Chondrocyte (in vitro differentiated cells): ENCODE measurements around the gene ZNF521. TPM values are rescaled to one million over a fixed set of nuclear protein-coding genes. Genes with fewer than 3 reads are reported as not detected.

ENCODE experiments used
- DNase-seq: peaks from one replicate; pipeline ENCODE4 v3.0.0; 2021; ENCODE audit warnings: mixed read lengths, low spot score
- H3K27ac Mint-ChIP-seq: one replicate; pipeline ENCODE4 v1.8.0; 2021; ENCODE audit warnings: mild to moderate bottlenecking, moderate library complexity, mixed read lengths; ENCODE audit not compliant: unreplicated experiment
- H3K27me3 Mint-ChIP-seq: 2 replicates; pipeline ENCODE4 v1.8.0; 2021; ENCODE audit warnings: low read depth, mixed read lengths
- H3K36me3 Mint-ChIP-seq: 2 replicates; pipeline ENCODE4 v1.8.0; 2021; ENCODE audit warnings: low read depth, mixed read lengths
- H3K4me1 Mint-ChIP-seq: 2 replicates; pipeline ENCODE4 v1.8.0; 2021; ENCODE audit warnings: low read depth, mild to moderate bottlenecking, mixed read lengths
- H3K4me3 Mint-ChIP-seq: one replicate; pipeline ENCODE4 v1.8.0; 2021; ENCODE audit warnings: mild to moderate bottlenecking, moderate library complexity, mixed read lengths; ENCODE audit not compliant: unreplicated experiment
- H3K9me3 Mint-ChIP-seq: 2 replicates; pipeline ENCODE4 v1.8.0; 2021; ENCODE audit warnings: low read depth, mixed read lengths
- CTCF ChIP-seq: fragments of 200-600 bp; sonication (generic); IDR thresholded peaks from 2 replicates; pipeline ENCODE4 v1.5.0; 2021; ENCODE audit warnings: antibody characterized with exemption, mild to moderate bottlenecking, moderate library complexity
- total RNA-seq: library from RNA; stranded (reverse); gene quantifications from 3 replicates; pipeline ENCODE4 v1.2.1, GENCODE V29; 2021

The ZNF521 gene
- total RNA-seq, 1 donor from 2014 or later, result 29.7 TPM

- Mint-ChIP-seq H3K4me1 (peaks cover 11% of the 10 kb centered on the region), H3K36me3 (peaks cover 14% of the 10 kb centered on the region), H3K27me3 (no peaks in the 10 kb centered on the region), H3K9me3 (no peaks in the 10 kb centered on the region), H3K4me3 (no peak overlapping the region), H3K27ac (no peak overlapping the region)
- DNase-seq, result no peak
- TF ChIP-seq CTCF, result no peak
Observed at GRCh38 chr18:25223899-25224886, 127.8 kb downstream of the ZNF521 start.

GRCh38 chr18:25223211-25223610 is 128.8 kb downstream of the ZNF521 start:
- no peak for TF ChIP-seq CTCF
- Mint-ChIP-seq H3K36me3 (peaks cover 18% of the 10 kb centered on the region), H3K4me3 (no peak overlapping the region), H3K4me1 (peaks cover 2% of the 10 kb centered on the region), H3K27ac (no peak overlapping the region), H3K27me3 (no peaks in the 10 kb centered on the region), H3K9me3 (no peaks in the 10 kb centered on the region)
- DNase-seq, result no peak

DNA sequence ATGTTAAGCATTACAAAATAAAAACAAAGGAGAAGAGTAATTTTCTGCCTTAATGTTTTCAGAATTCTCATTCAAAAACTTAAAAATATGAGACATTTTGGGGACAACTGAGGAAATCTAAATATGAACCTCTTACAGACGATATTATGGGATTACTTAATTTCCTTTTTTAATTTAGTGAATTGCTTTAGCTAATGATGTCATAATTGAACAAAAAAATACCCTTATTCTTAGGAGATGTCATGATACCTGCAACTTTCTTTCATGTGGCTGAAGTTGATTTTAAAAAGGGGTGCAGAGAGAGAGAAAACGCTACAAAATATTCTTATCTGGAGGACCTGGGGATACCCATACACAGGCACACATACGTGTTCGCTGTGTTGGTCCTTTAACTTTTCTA is 129.3 kb downstream of the ZNF521 start:
- H3K9me3 Mint-ChIP-seq, result no peaks in the 10 kb centered on the region
- TF ChIP-seq CTCF, result no peak
- H3K4me1 Mint-ChIP-seq, result no peaks in the 10 kb centered on the region
- no peak overlapping the region for H3K4me3 Mint-ChIP-seq
- H3K27me3 Mint-ChIP-seq, result no peaks in the 10 kb centered on the region
- DNase-seq, result no peak
- peaks cover 23% of the 10 kb centered on the region for H3K36me3 Mint-ChIP-seq
- no peak overlapping the region for H3K27ac Mint-ChIP-seq

DNA sequence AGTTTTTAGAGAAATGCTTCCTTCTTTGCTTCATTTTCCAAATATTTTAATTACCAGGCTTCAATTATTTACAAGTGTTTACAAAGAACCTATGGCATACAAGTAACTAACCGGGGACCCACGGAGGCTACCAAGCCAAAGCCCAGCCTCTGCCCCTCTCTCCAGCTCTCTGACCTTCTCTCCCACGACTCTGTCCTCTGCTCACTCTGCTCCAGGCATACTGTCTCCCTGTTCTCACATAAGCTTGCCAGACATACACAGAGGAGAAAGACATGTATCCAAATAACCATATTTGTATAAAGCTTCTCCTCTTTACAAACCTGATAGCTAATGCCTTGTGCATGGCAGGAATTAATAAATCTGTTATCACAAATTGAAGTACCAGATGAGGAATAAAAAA is 141.3 kb downstream of the ZNF521 start:
- Mint-ChIP-seq H3K4me1 (peaks cover 4% of the 10 kb centered on the region), H3K36me3 (peaks cover 1% of the 10 kb centered on the region), H3K27me3 (no peaks in the 10 kb centered on the region), H3K27ac (no peak overlapping the region), H3K4me3 (no peak overlapping the region), H3K9me3 (no peaks in the 10 kb centered on the region)
- TF ChIP-seq CTCF, result no peak
- no peak for DNase-seq

GRCh38 chr18:25192065-25192464 is 159.9 kb downstream of the ZNF521 start:
- no peak overlapping the region for H3K4me3 Mint-ChIP-seq
- H3K36me3 Mint-ChIP-seq, result no peaks in the 10 kb centered on the region
- H3K27ac Mint-ChIP-seq, result no peak overlapping the region
- H3K9me3 Mint-ChIP-seq, result no peaks in the 10 kb centered on the region
- H3K27me3 Mint-ChIP-seq, result no peaks in the 10 kb centered on the region
- no peak for TF ChIP-seq CTCF
- DNase-seq, result no peak
- peaks cover 11% of the 10 kb centered on the region for H3K4me1 Mint-ChIP-seq
